H9 (cell line): ENCODE measurements around the gene AARSD1. TPM values are rescaled to one million over a fixed set of nuclear protein-coding genes. Genes with fewer than 3 reads are reported as not detected.
"Not testable (repeated sequence)": the region's sequence is repeated elsewhere in the genome, so short reads cannot be mapped to it uniquely, and the experiment has no call there.

ENCODE experiments used
- DNase-seq: peaks from one replicate; pipeline ENCODE4 v3.0.0-alpha.2; 2017
- H2AFZ ChIP-seq: one replicate; pipeline ENCODE4 v1.6.1; 2013; ENCODE audit warnings: mild to moderate bottlenecking, low read length, control low read depth, moderate library complexity
- H2AK5ac ChIP-seq: 2 replicates; pipeline ENCODE4 v1.6.1; 2013; ENCODE audit warnings: low read length, control low read depth, mixed read lengths; ENCODE audit not compliant: insufficient read length
- H2BK120ac ChIP-seq: one replicate; pipeline ENCODE4 v1.6.1; 2013; ENCODE audit warnings: low read depth, mild to moderate bottlenecking, low read length, control low read depth, inconsistent platforms; ENCODE audit not compliant: poor library complexity, severe bottlenecking
- H2BK12ac ChIP-seq: 2 replicates; pipeline ENCODE4 v1.6.1; 2013; ENCODE audit warnings: low read length, control low read depth, mixed read lengths, low read depth; ENCODE audit not compliant: insufficient read length
- H2BK15ac ChIP-seq: 2 replicates; pipeline ENCODE4 v1.6.1; 2013; ENCODE audit warnings: low read depth, low read length, control low read depth
- H2BK20ac ChIP-seq: one replicate; pipeline ENCODE4 v1.6.1; 2013; ENCODE audit warnings: low read depth, mild to moderate bottlenecking, low read length, control low read depth, inconsistent platforms; ENCODE audit not compliant: poor library complexity, severe bottlenecking
- H2BK5ac ChIP-seq: 2 replicates; pipeline ENCODE4 v1.6.1; 2013; ENCODE audit warnings: low read length, control low read depth, mixed read lengths; ENCODE audit not compliant: insufficient read length
- H3K14ac ChIP-seq: 2 replicates; pipeline ENCODE4 v1.6.1; 2013; ENCODE audit warnings: low read length, control low read depth; ENCODE audit not compliant: insufficient read depth
- H3K18ac ChIP-seq: 2 replicates; pipeline ENCODE4 v1.6.1; 2013; ENCODE audit warnings: low read depth, mild to moderate bottlenecking, mixed read lengths, low read length, control low read depth; ENCODE audit not compliant: insufficient read length
- H3K23ac ChIP-seq: 2 replicates; pipeline ENCODE4 v1.6.1; 2013; ENCODE audit warnings: low read length, control low read depth, mixed read lengths, low read depth; ENCODE audit not compliant: insufficient read length
- H3K23me2 ChIP-seq: 2 replicates; pipeline ENCODE4 v1.6.1; 2013; ENCODE audit warnings: low read depth, mild to moderate bottlenecking, mixed read lengths, low read length, control low read depth; ENCODE audit not compliant: insufficient read length, poor library complexity, severe bottlenecking
- H3K27ac ChIP-seq: 2 replicates; pipeline ENCODE4 v1.5.1; 2013; ENCODE audit warnings: low read length, control low read depth, mixed read lengths, low read depth; ENCODE audit not compliant: insufficient read length
- H3K27me3 ChIP-seq: 2 replicates; pipeline ENCODE4 v1.6.1; 2013; ENCODE audit warnings: low read length, control low read depth, inconsistent platforms; ENCODE audit not compliant: insufficient read depth
- H3K4ac ChIP-seq: 2 replicates; pipeline ENCODE4 v1.6.1; 2013; ENCODE audit warnings: low read depth, mild to moderate bottlenecking, control low read depth, inconsistent platforms, low read length, moderate library complexity
- H3K4me1 ChIP-seq: 2 replicates; pipeline ENCODE4 v1.6.1; 2013; ENCODE audit warnings: low read length, control low read depth, inconsistent platforms; ENCODE audit not compliant: insufficient read depth
- H3K4me2 ChIP-seq: 2 replicates; pipeline ENCODE4 v1.6.1; 2013; ENCODE audit warnings: low read length, control low read depth, mixed read lengths; ENCODE audit not compliant: insufficient read length, insufficient read depth
- H3K56ac ChIP-seq: 2 replicates; pipeline ENCODE4 v1.6.1; 2013; ENCODE audit warnings: low read depth, mild to moderate bottlenecking, mixed read lengths, low read length, control low read depth; ENCODE audit not compliant: insufficient read length
- H3K79me1 ChIP-seq: 2 replicates; pipeline ENCODE4 v1.6.1; 2013; ENCODE audit warnings: low read depth, mild to moderate bottlenecking, moderate library complexity, low read length, control low read depth, inconsistent platforms; ENCODE audit not compliant: insufficient read depth, poor library complexity, severe bottlenecking
- H3K79me2 ChIP-seq: 2 replicates; pipeline ENCODE4 v1.6.1; 2013; ENCODE audit warnings: low read length, control low read depth, inconsistent platforms; ENCODE audit not compliant: insufficient read depth
- H3K9ac ChIP-seq: 2 replicates; pipeline ENCODE4 v1.6.1; 2013; ENCODE audit warnings: low read length, control low read depth, mixed read lengths; ENCODE audit not compliant: insufficient read length; ENCODE audit errors: extremely low read depth
- H3K9me3 ChIP-seq: one replicate; pipeline ENCODE4 v1.6.1; 2013; ENCODE audit warnings: low read depth, low read length, inconsistent platforms; ENCODE audit not compliant: control insufficient read depth
- H3T11ph ChIP-seq: one replicate; pipeline ENCODE4 v1.6.1; 2013; ENCODE audit warnings: mild to moderate bottlenecking, low read length, control low read depth, inconsistent platforms
- H4K20me1 ChIP-seq: one replicate; pipeline ENCODE4 v1.6.1; 2013; ENCODE audit not compliant: control insufficient read depth, insufficient read length, insufficient read depth
- H4K5ac ChIP-seq: 2 replicates; pipeline ENCODE4 v1.6.1; 2013; ENCODE audit warnings: low read depth, mild to moderate bottlenecking, mixed read lengths, low read length, control low read depth; ENCODE audit not compliant: insufficient read length
- H4K8ac ChIP-seq: replicated peaks from 2 replicates; pipeline ENCODE4 v1.6.1; 2013; ENCODE audit warnings: low read length, control low read depth, mixed read lengths, low read depth; ENCODE audit not compliant: insufficient read length
- H4K91ac ChIP-seq: 2 replicates; pipeline ENCODE4 v1.6.1; 2013; ENCODE audit warnings: low read depth, mild to moderate bottlenecking, moderate library complexity, mixed read lengths, low read length, control low read depth; ENCODE audit not compliant: insufficient read length
- H3K27ac Mint-ChIP-seq, 3 experiments: 2 replicates in 2 of 3; 3 replicates in 1 of 3; pipeline ENCODE4 v1.8.0; 2020 to 2021; ENCODE audit warnings: mixed read lengths in 3 of 3, mild to moderate bottlenecking in 1 of 3, moderate library complexity in 1 of 3
- H3K27me3 Mint-ChIP-seq: 2 replicates; pipeline ENCODE4 v1.8.0; 2021; ENCODE audit warnings: low read depth, mild to moderate bottlenecking, moderate library complexity, mixed read lengths
- H3K36me3 Mint-ChIP-seq, 3 experiments: 2 replicates in 2 of 3; 3 replicates in 1 of 3; pipeline ENCODE4 v1.8.0; 2020 to 2021; ENCODE audit warnings: low read depth in 3 of 3, mixed read lengths in 3 of 3; ENCODE audit not compliant: insufficient read depth in 1 of 3
- H3K4me1 Mint-ChIP-seq, 2 experiments: 2 replicates each; pipeline ENCODE4 v1.8.0; 2020; ENCODE audit warnings: mixed read lengths in 2 of 2
- H3K4me3 Mint-ChIP-seq, 2 experiments: 2 replicates in 1 of 2; 3 replicates in 1 of 2; pipeline ENCODE4 v1.8.0; 2020 to 2021; ENCODE audit warnings: mild to moderate bottlenecking in 2 of 2, mixed read lengths in 2 of 2, moderate library complexity in 1 of 2
- H3K9me3 Mint-ChIP-seq, 2 experiments: 2 replicates in 1 of 2; 3 replicates in 1 of 2; pipeline ENCODE4 v1.8.0; 2020; ENCODE audit warnings: mild to moderate bottlenecking in 2 of 2, mixed read lengths in 2 of 2, moderate library complexity in 1 of 2
- CTCF ChIP-seq: fragments of 200-600 bp; sonication (generic); conservative IDR thresholded peaks from 3 replicates; pipeline ENCODE4 v1.8.0; 2021; ENCODE audit warnings: antibody characterized with exemption, mild to moderate bottlenecking
- WGBS: extraction: QIAGEN DNeasy Blood & Tissue Kit; methylation state at CpG from one replicate; pipeline ENCODE4 v1.1.7; 2013; ENCODE audit warnings: missing lambda C conversion rate, low lambda C conversion rate, mixed read lengths; ENCODE audit not compliant: insufficient read length; ENCODE audit errors: extremely low coverage; 5-methylcytosine and 5-hydroxymethylcytosine counted together
- total RNA-seq: library from RNA; stranded (reverse); gene quantifications from 2 replicates; pipeline ENCODE4 v1.2.1, GENCODE V29; 2021

Gene AARSD1
- total RNA-seq, 1 experiment from 2014 or later: 68.7 TPM

- Histone ChIP-seq H2BK15ac (no peak within 1 kb of the TSS), H3K4me1 (peaks cover 2% of the 10 kb centered on the region; the same call in 1 of the 2 replicates), H3K27ac (no peak within 1 kb of the TSS), H2BK20ac (no peak within 1 kb of the TSS), H3K79me2 (peaks cover 4% of the 10 kb centered on the region; the same call in 1 of the 2 replicates), H2AFZ (peak within 1 kb of the TSS; percentile 6), H2AK5ac (no peak within 1 kb of the TSS), H3K18ac (peak within 1 kb of the TSS; percentile 60), H3K9ac (peak within 1 kb of the TSS; percentile 13), H2BK5ac (no peak within 1 kb of the TSS), H2BK120ac (no peak within 1 kb of the TSS), H4K8ac (no peak within 1 kb of the TSS), H3K56ac (no peak within 1 kb of the TSS), H3K23me2 (peaks cover 12% of the 10 kb centered on the region), H3K9me3 (no peaks in the 10 kb centered on the region), H4K5ac (no peak within 1 kb of the TSS), H3K14ac (no peak within 1 kb of the TSS), H3K4ac (no peak within 1 kb of the TSS), H3K27me3 (no peaks in the 10 kb centered on the region), H3K23ac (no peak within 1 kb of the TSS), H2BK12ac (no peak within 1 kb of the TSS), H4K91ac (no peak within 1 kb of the TSS), H3K79me1 (no peaks in the 10 kb centered on the region), H3K4me2 (peak within 1 kb of the TSS; percentile 85), H3T11ph (no peak within 1 kb of the TSS), H4K20me1 (no peaks in the 10 kb centered on the region)
- peak within 1 kb of the TSS; percentile 67 to 99 (median 97); a peak in 6 of 7 replicates for H3K27ac Mint-ChIP-seq
- peak; percentile 84 for DNase-seq
- no CpG with 5 or more reads among the region's 21 CpGs for WGBS
- H3K36me3 Mint-ChIP-seq: peaks cover 0 to 17% (median 0%) of the 10 kb centered on the region in 3 experiments; a peak in 3 of 7 replicates
- H3K27me3 Mint-ChIP-seq: no peaks in the 10 kb centered on the region
- H3K9me3 Mint-ChIP-seq: no peaks in the 10 kb centered on the region; a peak in 2 of 5 replicates
- TF ChIP-seq CTCF: peak; percentile 18; the same call in 1 of the 3 replicates
- peak within 1 kb of the TSS; percentile 95 to 100 for H3K4me3 Mint-ChIP-seq
- H3K4me1 Mint-ChIP-seq: peaks cover 17 to 23% of the 10 kb centered on the region in 2 experiments
These were observed 15.4 kb upstream of the AARSD1 start, which contains the start of gene PTGES3L for GRCh38 chr17:42979511-42980273. TSS of gene PTGES3L (minus strand) at chr17:42980080. CDS start at chr17:42980053, 27 bp downstream.

- not testable (repeated sequence) for H3K27me3 ChIP-seq, H3K23ac ChIP-seq, H4K5ac ChIP-seq, H3K79me2 ChIP-seq, H3K36me3 Mint-ChIP-seq, H3K9me3 ChIP-seq, H3K4me1 ChIP-seq, DNase-seq, H4K91ac ChIP-seq, H3K9me3 Mint-ChIP-seq, H3K14ac ChIP-seq, H3K27ac ChIP-seq, H3K56ac ChIP-seq, H2BK15ac ChIP-seq, H3K4me2 ChIP-seq, H4K20me1 ChIP-seq, H3K27ac Mint-ChIP-seq, H2BK12ac ChIP-seq, H3K23me2 ChIP-seq, H4K8ac ChIP-seq, H2BK120ac ChIP-seq, H3T11ph ChIP-seq, H3K18ac ChIP-seq, H2AK5ac ChIP-seq, H2AFZ ChIP-seq, H3K27me3 Mint-ChIP-seq, H3K9ac ChIP-seq, H2BK20ac ChIP-seq, H2BK5ac ChIP-seq, H3K4ac ChIP-seq, H3K79me1 ChIP-seq, H3K4me3 Mint-ChIP-seq
- WGBS: no CpG with 5 or more reads among the region's 16 CpGs
- peaks cover 9 to 14% of the 10 kb centered on the region in 2 experiments for H3K4me1 Mint-ChIP-seq
These were observed 11.4 kb upstream of the AARSD1 start for GRCh38 chr17:42975701-42976100.
